Measurements from ENCODE around the gene ATG2B.

The ATG2B gene

DNA sequence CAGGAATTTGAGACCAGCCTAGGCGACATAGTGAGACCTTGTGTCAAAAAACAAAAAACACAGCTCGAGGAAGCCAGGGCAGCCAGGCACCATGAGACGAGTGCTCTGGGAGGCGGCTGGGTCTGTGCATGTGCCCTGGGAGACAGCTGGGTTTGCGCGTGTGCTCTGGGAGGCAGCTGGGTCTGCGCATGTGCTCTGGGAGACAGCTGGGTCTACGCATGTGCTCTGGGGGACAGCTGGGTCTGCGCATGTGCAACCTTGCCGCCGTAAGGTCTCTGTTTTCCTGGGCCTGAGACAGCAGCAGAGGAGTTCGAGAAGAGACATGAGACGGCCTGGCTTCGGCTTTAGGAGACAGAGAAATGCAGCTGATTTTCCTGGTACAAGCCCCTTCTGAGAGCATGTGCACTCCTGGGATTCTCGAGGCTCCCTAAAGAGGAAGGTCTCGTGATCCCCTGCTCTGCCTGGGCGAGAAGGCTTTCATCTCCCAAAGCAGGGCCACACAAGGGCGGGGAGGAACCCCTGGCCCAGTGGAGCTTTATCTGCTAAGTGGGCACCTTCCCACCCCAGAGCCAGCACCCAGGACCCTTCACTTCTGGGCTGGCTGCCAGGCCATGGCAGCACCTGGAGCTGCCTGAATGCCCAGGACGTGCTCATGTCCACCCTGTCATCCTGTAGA, 110.7 kb downstream of the ATG2B start:
- H3K27me3 ChIP-seq: peaks cover 31% of the 10 kb centered on the region
- TF ChIP-seq, protein P1, sequence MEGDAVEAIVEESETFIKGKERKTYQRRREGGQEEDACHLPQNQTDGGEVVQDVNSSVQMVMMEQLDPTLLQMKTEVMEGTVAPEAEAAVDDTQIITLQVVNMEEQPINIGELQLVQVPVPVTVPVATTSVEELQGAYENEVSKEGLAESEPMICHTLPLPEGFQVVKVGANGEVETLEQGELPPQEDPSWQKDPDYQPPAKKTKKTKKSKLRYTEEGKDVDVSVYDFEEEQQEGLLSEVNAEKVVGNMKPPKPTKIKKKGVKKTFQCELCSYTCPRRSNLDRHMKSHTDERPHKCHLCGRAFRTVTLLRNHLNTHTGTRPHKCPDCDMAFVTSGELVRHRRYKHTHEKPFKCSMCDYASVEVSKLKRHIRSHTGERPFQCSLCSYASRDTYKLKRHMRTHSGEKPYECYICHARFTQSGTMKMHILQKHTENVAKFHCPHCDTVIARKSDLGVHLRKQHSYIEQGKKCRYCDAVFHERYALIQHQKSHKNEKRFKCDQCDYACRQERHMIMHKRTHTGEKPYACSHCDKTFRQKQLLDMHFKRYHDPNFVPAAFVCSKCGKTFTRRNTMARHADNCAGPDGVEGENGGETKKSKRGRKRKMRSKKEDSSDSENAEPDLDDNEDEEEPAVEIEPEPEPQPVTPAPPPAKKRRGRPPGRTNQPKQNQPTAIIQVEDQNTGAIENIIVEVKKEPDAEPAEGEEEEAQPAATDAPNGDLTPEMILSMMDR (IDR thresholded peaks at IDR 0.05): no peak
- H3K4me1 ChIP-seq (ENCODE audit: control insufficient read depth in 1 of 2, insufficient read depth in 1 of 2, low read depth in 1 of 2, low read length in 1 of 2): peaks cover 0 to 8% of the 10 kb centered on the region in 2 experiments
- no peaks in the 10 kb centered on the region for H3K9me3 ChIP-seq
- no peaks in the 10 kb centered on the region for H3K36me3 ChIP-seq
- no peak overlapping the region for H3K27ac ChIP-seq
- H3K4me3 ChIP-seq (ENCODE audit: low read depth in 1 of 2, low read length in 1 of 2): no peak overlapping the region

DNA sequence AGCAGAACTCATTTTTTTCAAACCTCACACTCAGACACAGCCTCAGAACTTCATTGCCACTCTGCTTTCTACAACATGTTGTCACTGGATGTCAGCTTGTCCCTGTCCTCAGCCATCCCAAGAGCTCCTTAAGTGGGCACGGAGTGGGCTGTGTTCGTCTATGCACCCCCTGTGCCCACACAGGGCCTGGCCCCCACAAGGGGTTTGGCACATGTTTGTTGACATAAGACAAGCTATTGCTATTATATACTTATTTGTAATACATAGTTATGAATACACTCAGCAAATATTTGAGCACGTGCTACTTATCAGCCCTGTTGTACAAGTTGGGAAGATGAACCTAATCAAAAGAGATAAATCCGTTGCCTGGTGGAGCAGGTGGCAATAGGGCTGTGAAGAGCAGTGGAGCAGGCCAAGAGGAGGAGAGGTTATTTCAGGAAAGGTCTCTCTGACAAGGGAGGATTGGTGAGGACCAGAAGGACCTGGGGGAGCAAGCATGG, 111.4 kb downstream of the ATG2B start:
- Histone ChIP-seq H3K9me3 (no peaks in the 10 kb centered on the region), H3K4me3 (ENCODE audit: low read depth in 1 of 2, low read length in 1 of 2) (no peak overlapping the region), H3K27me3 (peaks cover 24% of the 10 kb centered on the region), H3K36me3 (no peaks in the 10 kb centered on the region), H3K27ac (no peak overlapping the region), H3K4me1 (ENCODE audit: control insufficient read depth in 1 of 2, insufficient read depth in 1 of 2, low read depth in 1 of 2, low read length in 1 of 2) (peaks cover 0 to 8% of the 10 kb centered on the region in 2 experiments)
- TF ChIP-seq, protein P1 (IDR thresholded peaks at IDR 0.05): no peak

DNA sequence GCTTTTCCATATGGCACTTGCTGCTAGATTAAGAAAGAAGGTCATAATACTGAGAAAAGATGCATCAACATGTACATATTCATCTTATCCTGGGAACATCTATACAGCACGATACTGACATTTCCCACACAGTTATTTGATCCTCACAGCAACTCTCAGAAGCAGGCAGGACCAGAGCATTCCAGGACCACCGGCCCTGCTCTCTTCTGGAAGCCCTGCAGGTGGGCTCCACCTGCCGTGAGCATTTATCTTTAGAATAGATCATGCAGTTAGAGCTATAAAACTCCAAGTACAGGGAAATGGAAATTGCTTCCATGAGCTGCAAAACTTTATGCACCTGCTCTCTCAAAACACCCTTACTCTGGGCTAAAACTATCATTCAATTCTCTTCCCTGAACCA, 112.7 kb downstream of the ATG2B start:
- Histone ChIP-seq H3K27me3 (peaks cover 12% of the 10 kb centered on the region), H3K4me1 (ENCODE audit: control insufficient read depth in 1 of 2, insufficient read depth in 1 of 2, low read depth in 1 of 2, low read length in 1 of 2) (peaks cover 0 to 8% of the 10 kb centered on the region in 2 experiments), H3K9me3 (no peaks in the 10 kb centered on the region), H3K4me3 (ENCODE audit: low read depth in 1 of 2, low read length in 1 of 2) (no peak overlapping the region), H3K36me3 (no peaks in the 10 kb centered on the region), H3K27ac (no peak overlapping the region)
- TF ChIP-seq, protein P1 (IDR thresholded peaks at IDR 0.05): no peak

DNA sequence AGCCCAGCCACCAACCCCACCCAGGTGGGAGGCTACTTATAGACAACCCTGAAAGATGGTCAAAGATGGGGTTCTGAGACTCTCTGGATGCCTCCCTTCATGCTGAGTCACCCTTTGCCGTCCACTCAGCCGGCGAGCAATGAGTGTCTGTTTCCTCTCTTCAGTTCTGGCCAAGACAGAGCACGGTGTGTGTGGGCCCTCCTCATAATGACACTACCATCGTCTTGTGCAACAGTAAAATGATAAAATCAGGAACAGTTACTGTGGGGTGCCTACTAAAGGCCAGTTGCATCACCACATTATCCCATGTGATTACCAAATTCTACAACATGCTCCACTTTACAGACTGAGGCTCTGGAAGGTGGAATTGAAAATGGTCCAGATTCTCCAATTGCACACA, 114.1 kb downstream of the ATG2B start:
- no peak overlapping the region for H3K4me3 ChIP-seq (ENCODE audit: low read depth in 1 of 2, low read length in 1 of 2)
- TF ChIP-seq, protein P1 (IDR thresholded peaks at IDR 0.05): no peak
- H3K4me1 ChIP-seq (ENCODE audit: control insufficient read depth in 1 of 2, insufficient read depth in 1 of 2, low read depth in 1 of 2, low read length in 1 of 2): peaks cover 0 to 8% of the 10 kb centered on the region in 2 experiments

DNA sequence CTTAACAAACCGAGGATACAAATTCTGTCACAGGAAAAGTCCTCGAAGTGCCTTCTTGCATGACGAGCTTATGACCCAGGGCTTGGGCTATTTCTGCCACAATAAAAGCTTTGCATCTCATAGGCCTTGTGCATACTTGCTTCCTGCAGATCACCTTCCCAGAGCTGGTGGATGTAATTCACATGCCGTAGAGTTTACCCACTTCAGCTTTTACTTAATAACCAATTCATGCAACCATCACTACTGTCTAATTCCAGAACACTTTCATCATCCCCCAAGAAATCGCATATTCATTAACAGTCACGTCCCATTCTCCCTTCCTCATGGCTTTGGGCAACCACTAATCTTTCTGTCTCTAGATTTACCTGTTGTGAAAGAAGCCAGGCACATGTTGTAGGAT, 116.1 kb downstream of the ATG2B start:
- no peaks in the 10 kb centered on the region for H3K9me3 ChIP-seq
- H3K4me1 ChIP-seq (ENCODE audit: control insufficient read depth in 1 of 2, insufficient read depth in 1 of 2, low read depth in 1 of 2, low read length in 1 of 2): peaks cover 0 to 8% of the 10 kb centered on the region in 2 experiments
- no peaks in the 10 kb centered on the region for H3K36me3 ChIP-seq
- no peak overlapping the region for H3K27ac ChIP-seq
- H3K4me3 ChIP-seq (ENCODE audit: low read depth in 1 of 2, low read length in 1 of 2): no peak overlapping the region
- TF ChIP-seq, protein P1 (IDR thresholded peaks at IDR 0.05): no peak
- H3K27me3 ChIP-seq: no peaks in the 10 kb centered on the region

More for the DNA sequence above, 114.1 kb downstream of the ATG2B start:
- no peaks in the 10 kb centered on the region for H3K36me3 ChIP-seq
- no peak overlapping the region for H3K27ac ChIP-seq
- H3K9me3 ChIP-seq: no peaks in the 10 kb centered on the region
- H3K27me3 ChIP-seq: no peaks in the 10 kb centered on the region
